H9 (cell line): ENCODE results near the gene CAPSL. TPM values are rescaled to one million over a fixed set of nuclear protein-coding genes. Genes with fewer than 3 reads are reported as not detected.

Experiments
- DNase-seq: peaks from one replicate; pipeline ENCODE4 v3.0.0-alpha.2; 2017
- H2AFZ ChIP-seq: one replicate; pipeline ENCODE4 v1.6.1; 2013; ENCODE audit warnings: mild to moderate bottlenecking, low read length, control low read depth, moderate library complexity
- H2AK5ac ChIP-seq: 2 replicates; pipeline ENCODE4 v1.6.1; 2013; ENCODE audit warnings: low read length, control low read depth, mixed read lengths; ENCODE audit not compliant: insufficient read length
- H2BK120ac ChIP-seq: one replicate; pipeline ENCODE4 v1.6.1; 2013; ENCODE audit warnings: low read depth, mild to moderate bottlenecking, low read length, control low read depth, inconsistent platforms; ENCODE audit not compliant: poor library complexity, severe bottlenecking
- H2BK12ac ChIP-seq: 2 replicates; pipeline ENCODE4 v1.6.1; 2013; ENCODE audit warnings: low read length, control low read depth, mixed read lengths, low read depth; ENCODE audit not compliant: insufficient read length
- H2BK15ac ChIP-seq: 2 replicates; pipeline ENCODE4 v1.6.1; 2013; ENCODE audit warnings: low read depth, low read length, control low read depth
- H2BK20ac ChIP-seq: one replicate; pipeline ENCODE4 v1.6.1; 2013; ENCODE audit warnings: low read depth, mild to moderate bottlenecking, low read length, control low read depth, inconsistent platforms; ENCODE audit not compliant: poor library complexity, severe bottlenecking
- H2BK5ac ChIP-seq: 2 replicates; pipeline ENCODE4 v1.6.1; 2013; ENCODE audit warnings: low read length, control low read depth, mixed read lengths; ENCODE audit not compliant: insufficient read length
- H3K14ac ChIP-seq: 2 replicates; pipeline ENCODE4 v1.6.1; 2013; ENCODE audit warnings: low read length, control low read depth; ENCODE audit not compliant: insufficient read depth
- H3K18ac ChIP-seq: 2 replicates; pipeline ENCODE4 v1.6.1; 2013; ENCODE audit warnings: low read depth, mild to moderate bottlenecking, mixed read lengths, low read length, control low read depth; ENCODE audit not compliant: insufficient read length
- H3K23ac ChIP-seq: 2 replicates; pipeline ENCODE4 v1.6.1; 2013; ENCODE audit warnings: low read length, control low read depth, mixed read lengths, low read depth; ENCODE audit not compliant: insufficient read length
- H3K23me2 ChIP-seq: 2 replicates; pipeline ENCODE4 v1.6.1; 2013; ENCODE audit warnings: low read depth, mild to moderate bottlenecking, mixed read lengths, low read length, control low read depth; ENCODE audit not compliant: insufficient read length, poor library complexity, severe bottlenecking
- H3K27ac ChIP-seq: 2 replicates; pipeline ENCODE4 v1.5.1; 2013; ENCODE audit warnings: low read length, control low read depth, mixed read lengths, low read depth; ENCODE audit not compliant: insufficient read length
- H3K27me3 ChIP-seq: 2 replicates; pipeline ENCODE4 v1.6.1; 2013; ENCODE audit warnings: low read length, control low read depth, inconsistent platforms; ENCODE audit not compliant: insufficient read depth
- H3K4ac ChIP-seq: 2 replicates; pipeline ENCODE4 v1.6.1; 2013; ENCODE audit warnings: low read depth, mild to moderate bottlenecking, control low read depth, inconsistent platforms, low read length, moderate library complexity
- H3K4me1 ChIP-seq: 2 replicates; pipeline ENCODE4 v1.6.1; 2013; ENCODE audit warnings: low read length, control low read depth, inconsistent platforms; ENCODE audit not compliant: insufficient read depth
- H3K4me2 ChIP-seq: 2 replicates; pipeline ENCODE4 v1.6.1; 2013; ENCODE audit warnings: low read length, control low read depth, mixed read lengths; ENCODE audit not compliant: insufficient read length, insufficient read depth
- H3K56ac ChIP-seq: 2 replicates; pipeline ENCODE4 v1.6.1; 2013; ENCODE audit warnings: low read depth, mild to moderate bottlenecking, mixed read lengths, low read length, control low read depth; ENCODE audit not compliant: insufficient read length
- H3K79me1 ChIP-seq: 2 replicates; pipeline ENCODE4 v1.6.1; 2013; ENCODE audit warnings: low read depth, mild to moderate bottlenecking, moderate library complexity, low read length, control low read depth, inconsistent platforms; ENCODE audit not compliant: insufficient read depth, poor library complexity, severe bottlenecking
- H3K79me2 ChIP-seq: 2 replicates; pipeline ENCODE4 v1.6.1; 2013; ENCODE audit warnings: low read length, control low read depth, inconsistent platforms; ENCODE audit not compliant: insufficient read depth
- H3K9ac ChIP-seq: 2 replicates; pipeline ENCODE4 v1.6.1; 2013; ENCODE audit warnings: low read length, control low read depth, mixed read lengths; ENCODE audit not compliant: insufficient read length; ENCODE audit errors: extremely low read depth
- H3K9me3 ChIP-seq: one replicate; pipeline ENCODE4 v1.6.1; 2013; ENCODE audit warnings: low read depth, low read length, inconsistent platforms; ENCODE audit not compliant: control insufficient read depth
- H3T11ph ChIP-seq: one replicate; pipeline ENCODE4 v1.6.1; 2013; ENCODE audit warnings: mild to moderate bottlenecking, low read length, control low read depth, inconsistent platforms
- H4K20me1 ChIP-seq: one replicate; pipeline ENCODE4 v1.6.1; 2013; ENCODE audit not compliant: control insufficient read depth, insufficient read length, insufficient read depth
- H4K5ac ChIP-seq: 2 replicates; pipeline ENCODE4 v1.6.1; 2013; ENCODE audit warnings: low read depth, mild to moderate bottlenecking, mixed read lengths, low read length, control low read depth; ENCODE audit not compliant: insufficient read length
- H4K8ac ChIP-seq: replicated peaks from 2 replicates; pipeline ENCODE4 v1.6.1; 2013; ENCODE audit warnings: low read length, control low read depth, mixed read lengths, low read depth; ENCODE audit not compliant: insufficient read length
- H4K91ac ChIP-seq: 2 replicates; pipeline ENCODE4 v1.6.1; 2013; ENCODE audit warnings: low read depth, mild to moderate bottlenecking, moderate library complexity, mixed read lengths, low read length, control low read depth; ENCODE audit not compliant: insufficient read length
- H3K27ac Mint-ChIP-seq, 3 experiments: 2 replicates in 2 of 3; 3 replicates in 1 of 3; pipeline ENCODE4 v1.8.0; 2020 to 2021; ENCODE audit warnings: mixed read lengths in 3 of 3, mild to moderate bottlenecking in 1 of 3, moderate library complexity in 1 of 3
- H3K27me3 Mint-ChIP-seq: 2 replicates; pipeline ENCODE4 v1.8.0; 2021; ENCODE audit warnings: low read depth, mild to moderate bottlenecking, moderate library complexity, mixed read lengths
- H3K36me3 Mint-ChIP-seq, 3 experiments: 2 replicates in 2 of 3; 3 replicates in 1 of 3; pipeline ENCODE4 v1.8.0; 2020 to 2021; ENCODE audit warnings: low read depth in 3 of 3, mixed read lengths in 3 of 3; ENCODE audit not compliant: insufficient read depth in 1 of 3
- H3K4me1 Mint-ChIP-seq, 2 experiments: 2 replicates each; pipeline ENCODE4 v1.8.0; 2020; ENCODE audit warnings: mixed read lengths in 2 of 2
- H3K4me3 Mint-ChIP-seq, 2 experiments: 2 replicates in 1 of 2; 3 replicates in 1 of 2; pipeline ENCODE4 v1.8.0; 2020 to 2021; ENCODE audit warnings: mild to moderate bottlenecking in 2 of 2, mixed read lengths in 2 of 2, moderate library complexity in 1 of 2
- H3K9me3 Mint-ChIP-seq, 2 experiments: 2 replicates in 1 of 2; 3 replicates in 1 of 2; pipeline ENCODE4 v1.8.0; 2020; ENCODE audit warnings: mild to moderate bottlenecking in 2 of 2, mixed read lengths in 2 of 2, moderate library complexity in 1 of 2
- WGBS: extraction: QIAGEN DNeasy Blood & Tissue Kit; methylation state at CpG from one replicate; pipeline ENCODE4 v1.1.7; 2013; ENCODE audit warnings: missing lambda C conversion rate, low lambda C conversion rate, mixed read lengths; ENCODE audit not compliant: insufficient read length; ENCODE audit errors: extremely low coverage; 5-methylcytosine and 5-hydroxymethylcytosine counted together
- total RNA-seq: library from RNA; stranded (reverse); gene quantifications from 2 replicates; pipeline ENCODE4 v1.2.1, GENCODE V29; 2021
- TF ChIP-seq, protein P1 (sequence below): fragments of 200-600 bp; sonication (generic); conservative IDR thresholded peaks from 3 replicates; pipeline ENCODE4 v1.8.0; 2021; ENCODE audit warnings: antibody characterized with exemption, mild to moderate bottlenecking

CAPSL gene
- total RNA-seq, 1 experiment from 2014 or later, result not detected

DNA sequence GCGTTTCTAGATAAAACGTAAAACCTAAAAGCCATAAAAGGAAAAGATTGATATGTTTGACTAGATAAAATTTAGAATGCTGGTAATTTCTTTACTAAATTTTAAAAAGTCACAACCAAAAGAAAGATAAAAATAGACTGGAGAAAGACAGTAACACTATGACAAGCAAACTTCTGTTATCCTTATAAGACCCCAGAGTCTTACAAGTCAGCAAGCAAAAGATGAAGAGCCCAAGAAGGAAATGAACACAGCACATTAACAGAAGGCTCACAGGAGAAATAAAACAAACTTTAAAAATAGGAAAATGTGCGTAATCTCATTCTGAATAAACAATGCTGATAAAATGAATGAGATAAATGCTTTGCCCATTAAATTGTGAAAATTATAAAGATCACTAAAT is 52.0 kb downstream of the CAPSL start:
- Histone ChIP-seq H2AFZ (no peak overlapping the region), H3K9me3 (no peaks in the 10 kb centered on the region), H3K56ac (no peak overlapping the region), H3K4me2 (no peak overlapping the region), H2BK120ac (no peak overlapping the region), H3K4me1 (no peaks in the 10 kb centered on the region), H2BK12ac (no peak overlapping the region), H3K27ac (no peak overlapping the region), H2BK20ac (no peak overlapping the region), H3K79me1 (no peaks in the 10 kb centered on the region), H4K5ac (no peak overlapping the region), H4K20me1 (no peaks in the 10 kb centered on the region), H3K79me2 (no peaks in the 10 kb centered on the region), H3K9ac (no peak overlapping the region), H2BK15ac (no peak overlapping the region), H3K27me3 (no peaks in the 10 kb centered on the region), H2BK5ac (no peak overlapping the region), H3T11ph (no peak overlapping the region), H3K14ac (no peak overlapping the region), H3K18ac (no peak overlapping the region), H4K8ac (no peak overlapping the region), H3K23me2 (no peaks in the 10 kb centered on the region), H2AK5ac (no peak overlapping the region), H3K4ac (no peak overlapping the region), H3K23ac (no peak overlapping the region), H4K91ac (no peak overlapping the region)
- H3K27ac Mint-ChIP-seq, result no peak overlapping the region
- no peak overlapping the region for H3K4me3 Mint-ChIP-seq
- H3K9me3 Mint-ChIP-seq, result no peaks in the 10 kb centered on the region; a peak in 1 of 5 replicates
- no peaks in the 10 kb centered on the region; a peak in 1 of 7 replicates for H3K36me3 Mint-ChIP-seq
- H3K27me3 Mint-ChIP-seq, result no peaks in the 10 kb centered on the region
- no CpG with 5 or more reads among the region's 3 CpGs for WGBS
- no peak for DNase-seq
- peaks cover 0 to 5% of the 10 kb centered on the region in 2 experiments; a peak in 2 of 4 replicates for H3K4me1 Mint-ChIP-seq
- TF ChIP-seq, protein P1, sequence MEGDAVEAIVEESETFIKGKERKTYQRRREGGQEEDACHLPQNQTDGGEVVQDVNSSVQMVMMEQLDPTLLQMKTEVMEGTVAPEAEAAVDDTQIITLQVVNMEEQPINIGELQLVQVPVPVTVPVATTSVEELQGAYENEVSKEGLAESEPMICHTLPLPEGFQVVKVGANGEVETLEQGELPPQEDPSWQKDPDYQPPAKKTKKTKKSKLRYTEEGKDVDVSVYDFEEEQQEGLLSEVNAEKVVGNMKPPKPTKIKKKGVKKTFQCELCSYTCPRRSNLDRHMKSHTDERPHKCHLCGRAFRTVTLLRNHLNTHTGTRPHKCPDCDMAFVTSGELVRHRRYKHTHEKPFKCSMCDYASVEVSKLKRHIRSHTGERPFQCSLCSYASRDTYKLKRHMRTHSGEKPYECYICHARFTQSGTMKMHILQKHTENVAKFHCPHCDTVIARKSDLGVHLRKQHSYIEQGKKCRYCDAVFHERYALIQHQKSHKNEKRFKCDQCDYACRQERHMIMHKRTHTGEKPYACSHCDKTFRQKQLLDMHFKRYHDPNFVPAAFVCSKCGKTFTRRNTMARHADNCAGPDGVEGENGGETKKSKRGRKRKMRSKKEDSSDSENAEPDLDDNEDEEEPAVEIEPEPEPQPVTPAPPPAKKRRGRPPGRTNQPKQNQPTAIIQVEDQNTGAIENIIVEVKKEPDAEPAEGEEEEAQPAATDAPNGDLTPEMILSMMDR, result no peak
